Fibroblast of mammary gland (primary cell): ENCODE results near the gene KMT2B.

Experiments used
- DNase-seq: peaks from one replicate; pipeline ENCODE4 v3.0.0-alpha.2; 2010; ENCODE audit warnings: low read depth
- H3K4me3 ChIP-seq: 2 replicates; pipeline ENCODE4 v1.5.1; 2011; ENCODE audit warnings: low read depth, mild to moderate bottlenecking, low read length, moderate library complexity; ENCODE audit not compliant: control insufficient read depth
- CTCF ChIP-seq: conservative IDR thresholded peaks from 2 replicates; pipeline ENCODE4 v1.5.1; 2011; ENCODE audit warnings: low read depth, low read length, inconsistent platforms; ENCODE audit not compliant: control insufficient read depth, insufficient read depth

The KMT2B gene

GRCh38 chr19:35773020-35773806 lies 55.4 kb downstream of the KMT2B start:
- DNase-seq: peak; percentile 76
- H3K4me3 ChIP-seq: no peak overlapping the region
- no peak for TF ChIP-seq CTCF

DNA sequence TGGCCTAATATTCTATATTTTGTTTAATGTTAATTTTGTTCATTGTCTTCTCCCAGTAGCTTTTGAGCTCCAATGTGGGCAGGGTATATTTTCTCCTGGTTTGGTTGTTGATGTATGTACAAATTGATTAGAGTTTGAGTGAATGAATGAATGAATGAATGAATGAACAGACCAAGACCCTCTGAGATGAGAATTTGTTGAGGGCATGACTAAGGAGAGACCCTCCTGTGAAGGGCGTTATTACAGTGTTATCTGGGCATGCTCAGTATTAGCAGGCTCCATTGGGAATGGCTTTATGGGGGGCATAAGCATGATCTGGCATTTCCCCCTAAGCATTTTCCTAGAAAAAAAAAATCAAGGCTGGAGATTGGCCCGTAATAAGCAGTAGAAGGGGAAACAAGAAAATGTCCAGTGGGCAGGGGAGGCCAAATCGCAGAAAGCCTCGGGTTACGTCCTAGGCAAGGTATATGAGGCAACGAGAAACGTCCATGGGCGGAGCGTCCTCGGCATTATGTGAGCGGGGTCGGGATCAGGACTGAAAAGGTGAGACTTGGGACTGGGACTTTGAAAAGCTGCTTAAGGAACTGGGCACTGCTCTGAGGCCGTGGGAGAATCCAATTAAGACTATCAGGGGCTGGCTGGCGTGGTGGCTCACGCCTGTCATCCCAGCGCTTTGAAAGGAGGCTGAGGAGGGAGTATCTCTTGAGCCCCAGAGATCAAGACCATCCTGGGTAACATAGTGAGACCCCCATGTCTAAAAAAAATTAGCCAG lies 56.7 kb downstream of the KMT2B start:
- no peak overlapping the region for H3K4me3 ChIP-seq
- no peak for DNase-seq
- no peak for TF ChIP-seq CTCF

DNA sequence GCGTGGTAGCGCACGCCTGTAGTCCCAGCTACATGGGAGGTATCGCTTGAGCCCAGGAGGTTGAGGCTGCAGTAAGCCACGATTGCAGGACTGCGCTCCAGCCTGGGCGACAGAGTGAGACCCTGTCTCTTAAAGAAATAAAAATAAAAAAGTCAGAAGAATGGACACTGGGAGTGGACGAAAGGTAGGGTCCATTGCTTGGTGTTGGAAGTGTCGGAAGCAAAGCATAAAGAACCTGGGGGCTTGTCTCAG lies 57.2 kb downstream of the KMT2B start:
- no peak for TF ChIP-seq CTCF
- no peak for DNase-seq
- H3K4me3 ChIP-seq: peak overlapping the region; percentile 29

- peak within 1 kb of the TSS; percentile 66 for H3K4me3 ChIP-seq
- DNase-seq: peak; percentile 93
- no peak for TF ChIP-seq CTCF
These were observed 57.7 kb downstream of the KMT2B start, which contains the start of gene ARHGAP33 for GRCh38 chr19:35775298-35776101. TSS of gene ARHGAP33 (plus strand) at chr19:35775564. CDS start at chr19:35775659, 95 bp downstream.

DNA sequence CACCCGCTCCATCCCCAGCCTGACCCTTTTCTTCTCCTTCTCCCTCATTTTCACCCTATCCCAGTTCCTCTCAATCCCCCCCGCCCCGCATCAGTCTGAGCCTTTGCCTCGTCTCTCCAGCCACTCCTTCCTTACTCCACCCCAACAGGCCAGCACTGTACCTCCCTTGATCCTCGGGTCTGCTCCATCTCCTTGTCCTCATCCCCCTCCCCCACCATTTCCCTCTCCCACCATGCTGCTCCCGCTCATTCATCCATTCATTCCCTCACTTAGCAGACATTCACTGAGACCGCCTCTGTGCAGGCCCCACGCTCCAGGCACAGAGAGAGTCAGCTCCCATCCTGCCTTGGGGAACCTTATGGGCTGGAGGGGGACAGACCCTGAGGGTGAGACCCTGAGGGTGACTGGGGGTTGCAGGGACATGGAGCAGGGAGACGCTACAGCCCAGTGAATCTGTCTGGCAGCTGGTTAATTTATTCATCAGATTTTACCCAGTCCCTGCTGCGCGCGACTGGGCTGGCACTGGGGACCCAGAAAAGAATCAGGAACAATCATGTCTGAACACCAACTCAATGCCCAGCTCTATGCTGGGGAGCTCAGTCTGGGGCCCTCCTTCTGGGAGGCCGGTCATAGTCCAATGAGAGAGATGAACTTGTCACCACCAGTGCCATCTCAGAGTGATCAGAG lies 58.4 kb downstream of the KMT2B start:
- peak overlapping the region; percentile 66 for H3K4me3 ChIP-seq
- no peak for DNase-seq
- no peak for TF ChIP-seq CTCF

- no peak overlapping the region for H3K4me3 ChIP-seq
- no peak for DNase-seq
- TF ChIP-seq CTCF: no peak
These were observed 59.5 kb downstream of the KMT2B start for GRCh38 chr19:35777086-35777841.
